WERI-Rb-1 (cell line): Measurements from ENCODE around the gene MAGI1.

Experiments
- DNase-seq: peaks from one replicate; pipeline ENCODE4 v3.0.0-alpha.2; 2020
- H3K27ac ChIP-seq: fragments of 250-450 bp; sonication (Bioruptor Pico); 2 replicates; pipeline ENCODE4 v1.5.1; 2020; ENCODE audit warnings: mild to moderate bottlenecking, moderate library complexity
- H3K27me3 ChIP-seq: fragments of 250-450 bp; sonication (Bioruptor Pico); 2 replicates; pipeline ENCODE4 v1.5.1; 2021; ENCODE audit warnings: mild to moderate bottlenecking, low read depth, moderate library complexity; ENCODE audit not compliant: insufficient read depth, severe bottlenecking
- H3K36me3 ChIP-seq: fragments of 250-450 bp; sonication (Bioruptor Pico); 2 replicates; pipeline ENCODE4 v1.5.1; 2020; ENCODE audit warnings: mild to moderate bottlenecking, moderate library complexity
- H3K4me3 ChIP-seq: 2 replicates; pipeline ENCODE4 v1.5.1; 2011; ENCODE audit warnings: low read depth, mild to moderate bottlenecking, control low read depth, low read length
- H3K9me3 ChIP-seq: fragments of 250-450 bp; sonication (Bioruptor Pico); 2 replicates; pipeline ENCODE4 v1.5.1; 2021; ENCODE audit warnings: mild to moderate bottlenecking, moderate library complexity; ENCODE audit not compliant: severe bottlenecking
- TF ChIP-seq, protein P1 (sequence below): IDR thresholded peaks from 2 replicates; pipeline ENCODE4 v1.5.1; 2011; ENCODE audit warnings: low read depth, mild to moderate bottlenecking, control low read depth, inconsistent platforms, low read length

MAGI1 gene

DNA sequence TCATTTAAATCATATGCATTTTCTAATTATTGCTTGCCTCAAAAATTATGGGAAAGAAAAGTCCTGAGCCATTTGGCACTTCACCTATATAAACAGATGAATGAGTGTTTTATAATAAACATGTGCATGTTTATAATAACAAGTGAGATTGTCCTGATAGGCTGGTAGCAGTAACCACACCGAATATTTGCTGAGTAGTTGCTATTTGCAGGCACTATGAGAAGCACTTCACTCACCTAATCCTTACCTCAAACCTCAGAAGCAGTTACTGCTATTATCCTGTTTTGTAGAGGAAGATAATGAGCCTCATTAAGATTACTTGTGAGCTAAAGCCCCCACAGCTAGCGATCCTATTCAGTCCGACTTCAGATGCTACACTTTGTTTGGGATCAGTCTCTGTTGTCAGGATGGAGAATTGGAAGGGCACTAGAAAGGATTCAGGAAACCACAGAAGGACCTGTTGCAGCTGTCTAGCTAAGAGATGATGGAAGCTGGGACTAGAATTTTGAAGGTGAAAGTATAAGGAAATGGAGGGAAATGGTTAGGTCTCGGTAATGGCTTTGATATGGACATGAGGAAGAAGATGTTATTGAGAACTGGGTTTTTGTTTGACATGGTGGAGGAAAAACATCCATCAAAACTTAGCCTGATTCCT lies 28.4 kb upstream of the MAGI1 start:
- TF ChIP-seq, protein P1, sequence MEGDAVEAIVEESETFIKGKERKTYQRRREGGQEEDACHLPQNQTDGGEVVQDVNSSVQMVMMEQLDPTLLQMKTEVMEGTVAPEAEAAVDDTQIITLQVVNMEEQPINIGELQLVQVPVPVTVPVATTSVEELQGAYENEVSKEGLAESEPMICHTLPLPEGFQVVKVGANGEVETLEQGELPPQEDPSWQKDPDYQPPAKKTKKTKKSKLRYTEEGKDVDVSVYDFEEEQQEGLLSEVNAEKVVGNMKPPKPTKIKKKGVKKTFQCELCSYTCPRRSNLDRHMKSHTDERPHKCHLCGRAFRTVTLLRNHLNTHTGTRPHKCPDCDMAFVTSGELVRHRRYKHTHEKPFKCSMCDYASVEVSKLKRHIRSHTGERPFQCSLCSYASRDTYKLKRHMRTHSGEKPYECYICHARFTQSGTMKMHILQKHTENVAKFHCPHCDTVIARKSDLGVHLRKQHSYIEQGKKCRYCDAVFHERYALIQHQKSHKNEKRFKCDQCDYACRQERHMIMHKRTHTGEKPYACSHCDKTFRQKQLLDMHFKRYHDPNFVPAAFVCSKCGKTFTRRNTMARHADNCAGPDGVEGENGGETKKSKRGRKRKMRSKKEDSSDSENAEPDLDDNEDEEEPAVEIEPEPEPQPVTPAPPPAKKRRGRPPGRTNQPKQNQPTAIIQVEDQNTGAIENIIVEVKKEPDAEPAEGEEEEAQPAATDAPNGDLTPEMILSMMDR = no peak
- Histone ChIP-seq H3K27me3 (no peaks in the 10 kb centered on the region), H3K9me3 (peaks cover 3% of the 10 kb centered on the region), H3K4me3 (no peak overlapping the region), H3K27ac (no peak overlapping the region), H3K36me3 (no peaks in the 10 kb centered on the region)
- DNase-seq = no peak

DNA sequence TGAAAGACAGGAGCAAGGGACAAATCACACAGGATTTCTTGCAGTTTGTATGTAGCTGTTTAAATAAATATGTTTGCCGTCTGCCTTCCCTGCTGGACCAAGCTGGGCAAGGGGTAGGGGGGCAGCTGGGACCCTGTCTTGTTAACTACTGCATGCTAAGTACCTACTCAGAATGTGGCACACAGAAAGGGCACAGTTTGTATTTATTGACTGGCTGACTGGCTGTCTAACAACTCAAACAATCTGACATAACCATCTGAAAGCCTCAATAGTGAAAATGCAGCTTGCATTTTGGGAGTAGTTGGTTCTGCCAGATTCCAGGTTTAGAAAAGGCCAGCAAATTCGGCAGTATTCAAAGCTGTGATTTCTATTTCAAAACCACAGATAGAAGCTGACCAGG lies 16.6 kb upstream of the MAGI1 start:
- DNase-seq = no peak
- H3K9me3 ChIP-seq = no peaks in the 10 kb centered on the region
- no peak overlapping the region for H3K4me3 ChIP-seq
- H3K27ac ChIP-seq = no peak overlapping the region
- no peaks in the 10 kb centered on the region for H3K27me3 ChIP-seq
- H3K36me3 ChIP-seq = no peaks in the 10 kb centered on the region
- TF ChIP-seq, protein P1 = no peak

DNA sequence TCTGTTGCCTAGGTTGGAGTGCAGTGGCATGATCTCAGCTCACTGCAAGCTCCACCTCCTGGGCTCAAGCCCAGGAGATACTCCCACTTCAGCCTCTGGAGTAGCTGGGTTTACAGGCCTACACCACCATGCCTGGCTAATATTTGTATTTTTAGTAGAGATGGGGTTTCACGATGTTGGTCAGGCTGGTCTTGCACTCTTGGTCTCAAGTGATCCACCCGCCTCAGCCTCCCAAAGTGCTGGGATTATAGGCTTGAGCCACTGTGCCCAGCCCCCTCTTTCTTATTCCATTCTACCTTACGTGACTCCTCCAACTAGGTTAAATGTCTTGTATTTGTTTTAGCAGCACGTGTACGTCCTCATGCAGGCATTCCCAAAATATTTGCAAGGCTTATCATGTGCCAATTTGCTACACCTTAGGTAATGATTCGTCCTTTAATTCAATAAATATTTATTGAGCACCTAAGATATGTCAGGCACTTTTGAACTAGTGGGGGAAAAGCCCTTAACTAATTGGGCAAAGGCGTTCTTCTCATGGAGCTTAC lies 14.9 kb upstream of the MAGI1 start:
- Histone ChIP-seq H3K4me3 (no peak overlapping the region), H3K36me3 (no peaks in the 10 kb centered on the region), H3K27me3 (no peaks in the 10 kb centered on the region), H3K27ac (no peak overlapping the region), H3K9me3 (no peaks in the 10 kb centered on the region)
- TF ChIP-seq, protein P1 = no peak
- DNase-seq = no peak

DNA sequence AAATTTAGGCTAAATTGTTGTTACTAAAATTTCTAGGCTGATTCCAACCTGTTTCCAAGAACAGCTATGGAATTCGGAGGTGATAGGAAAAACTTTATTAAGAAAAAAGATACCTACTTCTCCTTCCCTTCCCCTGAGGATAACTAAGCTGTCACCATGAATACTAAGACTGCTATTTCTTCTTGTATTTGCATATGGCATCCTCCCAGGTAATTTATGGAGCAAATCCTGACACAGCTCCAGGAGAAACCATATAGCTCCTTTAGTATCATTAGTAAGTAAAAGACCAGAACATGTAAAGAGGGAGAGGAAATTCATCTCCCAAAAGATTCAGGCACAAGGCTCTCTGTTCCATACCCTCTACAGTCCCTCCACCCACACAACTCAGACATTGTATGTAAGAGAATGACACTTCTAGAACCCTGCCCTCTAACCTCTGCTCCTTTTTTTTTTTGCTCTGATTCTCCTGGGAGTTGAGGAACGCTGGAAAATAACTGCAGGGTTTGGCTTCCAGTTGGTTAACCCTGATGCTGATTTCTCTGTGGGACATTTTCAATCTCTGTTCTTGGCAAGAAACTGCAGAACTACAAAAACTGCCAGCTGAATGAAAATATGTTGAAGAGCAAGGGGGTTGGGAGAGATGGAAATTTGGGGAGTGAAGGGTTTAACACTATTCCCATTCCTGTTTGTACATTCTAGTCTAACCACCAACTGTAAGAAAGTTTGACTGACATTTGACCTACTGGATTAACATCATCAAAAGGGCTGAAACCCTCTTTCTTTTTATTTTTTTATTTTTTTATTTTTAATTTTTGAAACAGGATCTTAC lies 14.2 kb upstream of the MAGI1 start:
- TF ChIP-seq, protein P1 = no peak
- H3K4me3 ChIP-seq = no peak overlapping the region
- no peaks in the 10 kb centered on the region for H3K36me3 ChIP-seq
- no peak overlapping the region for H3K27ac ChIP-seq
- H3K9me3 ChIP-seq = no peaks in the 10 kb centered on the region
- no peak for DNase-seq
- H3K27me3 ChIP-seq = no peaks in the 10 kb centered on the region

DNA sequence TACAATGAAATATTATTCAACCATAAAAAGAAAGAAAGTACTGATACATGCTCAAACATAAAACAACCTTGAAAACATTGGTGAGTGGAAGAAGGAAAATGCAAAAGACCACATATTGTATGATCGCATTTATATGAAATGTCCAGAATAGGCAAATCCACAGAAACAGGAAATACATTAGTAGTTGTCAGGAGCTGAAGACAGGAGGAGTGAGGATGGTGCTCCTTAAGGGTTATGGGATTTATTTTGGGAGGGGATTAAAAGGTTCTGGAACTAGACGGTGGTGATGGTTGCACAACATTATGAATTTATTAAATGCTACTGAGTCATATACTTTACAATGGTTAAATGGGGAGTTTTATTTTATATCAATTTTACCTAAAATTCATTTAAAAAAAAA lies 12.1 kb upstream of the MAGI1 start:
- Histone ChIP-seq H3K9me3 (no peaks in the 10 kb centered on the region), H3K27ac (no peak overlapping the region), H3K36me3 (no peaks in the 10 kb centered on the region), H3K4me3 (no peak overlapping the region), H3K27me3 (no peaks in the 10 kb centered on the region)
- TF ChIP-seq, protein P1 = no peak
- DNase-seq = no peak
